GM23248 (cell line): ENCODE results near the gene CKAP2.
"Not testable (repeated sequence)": the region's sequence is repeated elsewhere in the genome, so short reads cannot be mapped to it uniquely, and the experiment has no call there.

Experiments used
- EZH2 ChIP-seq: fragments of 200-600 bp; sonication (generic); IDR thresholded peaks from 2 replicates; pipeline ENCODE4 v1.6.1; 2018; ENCODE audit warnings: antibody characterized with exemption, mild to moderate bottlenecking; ENCODE audit not compliant: insufficient read depth, poor library complexity, severe bottlenecking
- EZH2phosphoT487 ChIP-seq: fragments of 200-600 bp; sonication (generic); IDR thresholded peaks from 2 replicates; pipeline ENCODE4 v1.6.1; 2018; ENCODE audit warnings: antibody characterized with exemption, moderate library complexity, mild to moderate bottlenecking, low read depth; ENCODE audit not compliant: insufficient read depth

GRCh38 chr13:52510221-52510797, 55.0 kb downstream of the CKAP2 start:
- TF ChIP-seq EZH2phosphoT487, EZH2: not testable (repeated sequence)
